SK-N-SH treated with all-trans-retinoic acid at 6 μM for 48 hours (cell line): ENCODE data around the gene SLC8A3.

Experiments
- ATAC-seq: fragments of 200-7000 bp; cut with Tn5 transposase; 3 replicates; pipeline ENCODE4 v1.9.1; 2020; ENCODE audit warnings: mild to moderate bottlenecking, moderate library complexity
- ARNTL ChIP-seq: fragments of 450-650 bp; formaldehyde crosslinking; IDR thresholded peaks from 2 replicates; pipeline ENCODE4 v1.5.0; 2020; ENCODE audit warnings: low read depth, mild to moderate bottlenecking, moderate library complexity, borderline replicate concordance
- BACH2 ChIP-seq: fragments of 250-450 bp; sonication (Bioruptor Pico); IDR thresholded peaks from 2 replicates; pipeline ENCODE4 v1.9.0; 2021; ENCODE audit warnings: mild to moderate bottlenecking, borderline replicate concordance
- CREB5 ChIP-seq: fragments of 250-450 bp; sonication (Bioruptor Pico); IDR thresholded peaks from 2 replicates; pipeline ENCODE4 v1.5.1; 2020; ENCODE audit warnings: low read depth, mild to moderate bottlenecking, moderate library complexity
- CSDC2 ChIP-seq: fragments of 250-450 bp; sonication (Bioruptor Pico); IDR thresholded peaks from 2 replicates; pipeline ENCODE4 v1.5.0; 2020; ENCODE audit warnings: mild to moderate bottlenecking, moderate library complexity
- ESRRG ChIP-seq: fragments of 250-450 bp; sonication (Bioruptor Pico); IDR thresholded peaks from 2 replicates; pipeline ENCODE4 v1.6.1; 2021; ENCODE audit warnings: mild to moderate bottlenecking
- GLIS3 ChIP-seq: fragments of 250-450 bp; sonication (Bioruptor Pico); IDR thresholded peaks from 2 replicates; pipeline ENCODE4 v1.5.0; 2020; ENCODE audit warnings: mild to moderate bottlenecking, moderate library complexity
- ISL1 ChIP-seq: fragments of 250-450 bp; sonication (Bioruptor Pico); IDR thresholded peaks from 2 replicates; pipeline ENCODE4 v2.1.2; 2022; ENCODE audit warnings: mild to moderate bottlenecking, moderate library complexity
- OSR1 ChIP-seq: fragments of 250-450 bp; sonication (Bioruptor Pico); IDR thresholded peaks from 2 replicates; pipeline ENCODE4 v1.8.0; 2022; ENCODE audit warnings: moderate library complexity, mild to moderate bottlenecking, inconsistent platforms
- PPARA ChIP-seq: fragments of 250-450 bp; sonication (Bioruptor Pico); IDR thresholded peaks from 2 replicates; pipeline ENCODE4 v1.5.0; 2020; ENCODE audit warnings: mild to moderate bottlenecking, borderline replicate concordance
- RARB ChIP-seq: fragments of 250-450 bp; sonication (Bioruptor Pico); IDR thresholded peaks from 2 replicates; pipeline ENCODE4 v1.8.0; 2021; ENCODE audit warnings: mild to moderate bottlenecking, moderate library complexity
- SNAI2 ChIP-seq: fragments of 250-450 bp; sonication (Bioruptor Pico); IDR thresholded peaks from 2 replicates; pipeline ENCODE4 v1.5.0; 2020; ENCODE audit warnings: mild to moderate bottlenecking, moderate library complexity
- TCF4 ChIP-seq: fragments of 250-450 bp; sonication (Bioruptor Pico); IDR thresholded peaks from 2 replicates; pipeline ENCODE4 v1.8.0; 2021; ENCODE audit warnings: mild to moderate bottlenecking, moderate library complexity, borderline replicate concordance
- TOX ChIP-seq: fragments of 250-450 bp; sonication (Bioruptor Pico); IDR thresholded peaks from 2 replicates; pipeline ENCODE4 v1.8.0; 2021; ENCODE audit warnings: mild to moderate bottlenecking, moderate library complexity, borderline replicate concordance
- TSHZ2 ChIP-seq: fragments of 250-450 bp; sonication (Bioruptor Pico); IDR thresholded peaks from 2 replicates; pipeline ENCODE4 v1.5.0; 2020; ENCODE audit warnings: mild to moderate bottlenecking, moderate library complexity
- ZC3H10 ChIP-seq: fragments of 250-450 bp; sonication (Bioruptor Pico); IDR thresholded peaks from 2 replicates; pipeline ENCODE4 v1.5.1; 2021; ENCODE audit warnings: mild to moderate bottlenecking, moderate library complexity
- ZFP3 ChIP-seq: fragments of 250-450 bp; sonication (Bioruptor Pico); IDR thresholded peaks from 2 replicates; pipeline ENCODE4 v1.5.0; 2020; ENCODE audit warnings: mild to moderate bottlenecking, moderate library complexity
- ZFP30 ChIP-seq: fragments of 450-650 bp; formaldehyde crosslinking; IDR thresholded peaks from 2 replicates; pipeline ENCODE4 v1.5.0; 2022; ENCODE audit warnings: mild to moderate bottlenecking, moderate library complexity
- ZNF565 ChIP-seq: fragments of 450-650 bp; formaldehyde crosslinking; conservative IDR thresholded peaks from 2 replicates; pipeline ENCODE4 v1.5.0; 2020; ENCODE audit warnings: low read depth, mild to moderate bottlenecking, moderate library complexity
- ZNF70 ChIP-seq: fragments of 450-650 bp; formaldehyde crosslinking; IDR thresholded peaks from 2 replicates; pipeline ENCODE4 v1.5.0; 2020; ENCODE audit warnings: mild to moderate bottlenecking, moderate library complexity
- ZNF8 ChIP-seq: fragments of 450-650 bp; formaldehyde crosslinking; IDR thresholded peaks from 2 replicates; pipeline ENCODE4 v1.5.0; 2020; ENCODE audit warnings: mild to moderate bottlenecking, moderate library complexity
- TF ChIP-seq, protein P1 (sequence below): fragments of 250-450 bp; sonication (Bioruptor Pico); IDR thresholded peaks from 2 replicates; pipeline ENCODE4 v1.8.0; 2021; ENCODE audit warnings: low read depth, mild to moderate bottlenecking, moderate library complexity, borderline replicate concordance
- TF ChIP-seq, protein P2 (sequence below): fragments of 250-450 bp; sonication (Bioruptor Pico); IDR thresholded peaks from 2 replicates; pipeline ENCODE4 v1.8.0; 2020; ENCODE audit warnings: mild to moderate bottlenecking, moderate library complexity, borderline replicate concordance
- TF ChIP-seq, protein P3 (sequence below): fragments of 250-450 bp; sonication (Bioruptor Pico); IDR thresholded peaks from 2 replicates; pipeline ENCODE4 v1.5.1; 2021; ENCODE audit warnings: mild to moderate bottlenecking, moderate library complexity

The SLC8A3 gene

GRCh38 chr14:70143306-70143705 lies 45.4 kb downstream of the SLC8A3 start:
- ATAC-seq = no peak

GRCh38 chr14:70140614-70141013 lies 48.1 kb downstream of the SLC8A3 start:
- no peak for ATAC-seq
- TF ChIP-seq ZFP3 (CRISPR knock-in tag) (no peak), BACH2 (CRISPR knock-in tag) (no peak), OSR1 (no peak), ISL1 (CRISPR knock-in tag) (no peak), CREB5 (CRISPR knock-in tag) (no peak), RARB (CRISPR knock-in tag) (no peak), ZNF565 (CRISPR knock-in tag) (no peak), GLIS3 (no peak), CSDC2 (CRISPR knock-in tag) (no peak), ZNF70 (CRISPR knock-in tag) (no peak), ESRRG (CRISPR knock-in tag) (no peak), ZNF8 (CRISPR knock-in tag) (no peak), PPARA (CRISPR knock-in tag) (no peak), TSHZ2 (CRISPR knock-in tag) (no peak), ARNTL (no peak), TCF4 (CRISPR knock-in tag) (no peak), ZFP30 (no peak)
- TF ChIP-seq, protein P1, sequence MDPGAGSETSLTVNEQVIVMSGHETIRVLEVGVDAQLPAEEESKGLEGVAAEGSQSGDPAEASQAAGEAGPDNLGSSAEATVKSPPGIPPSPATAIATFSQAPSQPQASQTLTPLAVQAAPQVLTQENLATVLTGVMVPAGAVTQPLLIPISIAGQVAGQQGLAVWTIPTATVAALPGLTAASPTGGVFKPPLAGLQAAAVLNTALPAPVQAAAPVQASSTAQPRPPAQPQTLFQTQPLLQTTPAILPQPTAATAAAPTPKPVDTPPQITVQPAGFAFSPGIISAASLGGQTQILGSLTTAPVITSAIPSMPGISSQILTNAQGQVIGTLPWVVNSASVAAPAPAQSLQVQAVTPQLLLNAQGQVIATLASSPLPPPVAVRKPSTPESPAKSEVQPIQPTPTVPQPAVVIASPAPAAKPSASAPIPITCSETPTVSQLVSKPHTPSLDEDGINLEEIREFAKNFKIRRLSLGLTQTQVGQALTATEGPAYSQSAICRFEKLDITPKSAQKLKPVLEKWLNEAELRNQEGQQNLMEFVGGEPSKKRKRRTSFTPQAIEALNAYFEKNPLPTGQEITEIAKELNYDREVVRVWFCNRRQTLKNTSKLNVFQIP (CRISPR knock-in tag) = no peak
- TF ChIP-seq, protein P2, sequence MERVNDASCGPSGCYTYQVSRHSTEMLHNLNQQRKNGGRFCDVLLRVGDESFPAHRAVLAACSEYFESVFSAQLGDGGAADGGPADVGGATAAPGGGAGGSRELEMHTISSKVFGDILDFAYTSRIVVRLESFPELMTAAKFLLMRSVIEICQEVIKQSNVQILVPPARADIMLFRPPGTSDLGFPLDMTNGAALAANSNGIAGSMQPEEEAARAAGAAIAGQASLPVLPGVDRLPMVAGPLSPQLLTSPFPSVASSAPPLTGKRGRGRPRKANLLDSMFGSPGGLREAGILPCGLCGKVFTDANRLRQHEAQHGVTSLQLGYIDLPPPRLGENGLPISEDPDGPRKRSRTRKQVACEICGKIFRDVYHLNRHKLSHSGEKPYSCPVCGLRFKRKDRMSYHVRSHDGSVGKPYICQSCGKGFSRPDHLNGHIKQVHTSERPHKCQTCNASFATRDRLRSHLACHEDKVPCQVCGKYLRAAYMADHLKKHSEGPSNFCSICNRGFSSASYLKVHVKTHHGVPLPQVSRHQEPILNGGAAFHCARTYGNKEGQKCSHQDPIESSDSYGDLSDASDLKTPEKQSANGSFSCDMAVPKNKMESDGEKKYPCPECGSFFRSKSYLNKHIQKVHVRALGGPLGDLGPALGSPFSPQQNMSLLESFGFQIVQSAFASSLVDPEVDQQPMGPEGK (CRISPR knock-in tag) = no peak
- TF ChIP-seq, protein P3, sequence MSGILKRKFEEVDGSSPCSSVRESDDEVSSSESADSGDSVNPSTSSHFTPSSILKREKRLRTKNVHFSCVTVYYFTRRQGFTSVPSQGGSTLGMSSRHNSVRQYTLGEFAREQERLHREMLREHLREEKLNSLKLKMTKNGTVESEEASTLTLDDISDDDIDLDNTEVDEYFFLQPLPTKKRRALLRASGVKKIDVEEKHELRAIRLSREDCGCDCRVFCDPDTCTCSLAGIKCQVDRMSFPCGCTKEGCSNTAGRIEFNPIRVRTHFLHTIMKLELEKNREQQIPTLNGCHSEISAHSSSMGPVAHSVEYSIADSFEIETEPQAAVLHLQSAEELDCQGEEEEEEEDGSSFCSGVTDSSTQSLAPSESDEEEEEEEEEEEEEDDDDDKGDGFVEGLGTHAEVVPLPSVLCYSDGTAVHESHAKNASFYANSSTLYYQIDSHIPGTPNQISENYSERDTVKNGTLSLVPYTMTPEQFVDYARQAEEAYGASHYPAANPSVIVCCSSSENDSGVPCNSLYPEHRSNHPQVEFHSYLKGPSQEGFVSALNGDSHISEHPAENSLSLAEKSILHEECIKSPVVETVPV = no peak
- TF ChIP-seq, all 23 proteins: peak for 0

More at GRCh38 chr14:70143306-70143705, 45.4 kb downstream of the SLC8A3 start:
- no peak for TF ChIP-seq PPARA (CRISPR knock-in tag)
- no peak for TF ChIP-seq GLIS3
- no peak for TF ChIP-seq BACH2 (CRISPR knock-in tag)
- no peak for TF ChIP-seq TOX (CRISPR knock-in tag)
- TF ChIP-seq ZNF8 (CRISPR knock-in tag) = no peak
- TF ChIP-seq ZNF565 (CRISPR knock-in tag) = no peak
- TF ChIP-seq CREB5 (CRISPR knock-in tag) = no peak
- no peak for TF ChIP-seq SNAI2 (CRISPR knock-in tag)
- TF ChIP-seq ZFP30 = no peak
- TF ChIP-seq ZC3H10 = no peak
- no peak for TF ChIP-seq ZNF70 (CRISPR knock-in tag)
- no peak for TF ChIP-seq ESRRG (CRISPR knock-in tag)
